HCT116 (cell line): ENCODE results near the gene OR4K2. TPM values are rescaled to one million over a fixed set of nuclear protein-coding genes. Genes with fewer than 3 reads are reported as not detected.

Experiments used
- ATAC-seq: fragments of 200-7000 bp; cut with Tn5 transposase; 2 replicates; pipeline ENCODE4 v1.9.1; 2020; ENCODE audit warnings: mild to moderate bottlenecking, moderate library complexity
- BruUV-seq: library from RNA; stranded (reverse); fragments of 400-500 nt; replicated peaks from 2 replicates; lab custom pipeline; 2021; lab: Mats Ljungman, UMichigan
- CTCF ChIA-PET: fragments of 300-600 bp; sonication (Branson Sonifier 250); formaldehyde crosslinking; loops from one replicate; lab custom pipeline; 2021; ENCODE audit warnings: antibody characterized with exemption; lab: Charles Lee
- POLR2A ChIA-PET: fragments of 300-600, 350-600 bp; sonication (Branson Sonifier 250); formaldehyde crosslinking; loops from one replicate; lab custom pipeline; 2021; ENCODE audit warnings: antibody characterized with exemption; lab: Charles Lee
- RAD21 ChIA-PET, 2 experiments: fragments of 300-600 bp; sonication (Branson Sonifier 250); formaldehyde crosslinking; loops; one replicate each; lab custom pipeline; 2023; ENCODE audit warnings: low total read pairs in 2 of 2; ENCODE audit not compliant: uncharacterized antibody in 2 of 2, unreplicated experiment in 2 of 2, low non-redundant PET in 1 of 2; lab: Charles Lee
- DNase-seq: peaks from one replicate; pipeline ENCODE4 v3.0.0-alpha.2; 2010; ENCODE audit warnings: low read depth, low spot score
- H2AFZ ChIP-seq: fragments of 200-600 bp; shearing (Covaris generic), sonication (generic); 2 replicates; pipeline ENCODE4 v1.6.1; 2017; ENCODE audit warnings: low read depth, mixed run types, mixed read lengths, antibody characterized with exemption, low read length; ENCODE audit not compliant: poor library complexity, severe bottlenecking
- H3K27ac ChIP-seq: 2 replicates; pipeline ENCODE4 v1.5.1; 2012; ENCODE audit warnings: low read depth, low read length
- H3K27me3 ChIP-seq: fragments of 200-600 bp; sonication (generic); 2 replicates; pipeline ENCODE4 v1.6.1; 2016; ENCODE audit warnings: mixed run types, low read length, mixed read lengths; ENCODE audit not compliant: insufficient read depth
- H3K36me3 ChIP-seq, 2 experiments: fragments of 200-500 bp in 1 of 2; fragments of 200-600 bp in 1 of 2; sonication (Bioruptor generic) in 1 of 2; sonication (generic) in 1 of 2; 2 replicates each; pipeline versions ENCODE4 v1.5.1 to v1.6.1; 2014 to 2016; ENCODE audit warnings: low read length in 2 of 2, inconsistent platforms in 1 of 2, mixed read lengths in 1 of 2, mixed run types in 1 of 2; ENCODE audit not compliant: insufficient read depth in 2 of 2, control insufficient read depth in 1 of 2
- H3K4me1 ChIP-seq, 2 experiments: fragments of 200-600 bp in 1 of 2; sonication (generic) in 1 of 2; 2 replicates each; pipeline versions ENCODE4 v1.5.1 to v1.6.1; 2012 to 2017; ENCODE audit warnings: low read length in 2 of 2, inconsistent platforms in 1 of 2, mild to moderate bottlenecking in 1 of 2, mixed read lengths in 1 of 2, mixed run types in 1 of 2, moderate library complexity in 1 of 2; ENCODE audit not compliant: insufficient read depth in 2 of 2, control insufficient read depth in 1 of 2
- H3K4me2 ChIP-seq: fragments of 200-600 bp; sonication (generic); 2 replicates; pipeline ENCODE4 v1.6.1; 2017; ENCODE audit warnings: mixed run types, low read length, mixed read lengths
- H3K4me3 ChIP-seq, 2 experiments: fragments of 200-600 bp in 1 of 2; sonication (generic) in 1 of 2; replicated peaks in 1 of 2; 2 replicates each; pipeline ENCODE4 v1.5.1; 2011 to 2016; ENCODE audit warnings: low read length in 2 of 2, control low read depth in 1 of 2, low read depth in 1 of 2, mild to moderate bottlenecking in 1 of 2, mixed read lengths in 1 of 2, mixed run types in 1 of 2
- H3K79me2 ChIP-seq: fragments of 200-600 bp; sonication (generic); 2 replicates; pipeline ENCODE4 v1.6.1; 2017; ENCODE audit warnings: mild to moderate bottlenecking, mixed run types, low read length, moderate library complexity, mixed read lengths; ENCODE audit not compliant: insufficient read depth
- H3K9ac ChIP-seq: fragments of 200-600 bp; sonication (generic); 2 replicates; pipeline ENCODE4 v1.6.1; 2016; ENCODE audit warnings: low read length, mixed read lengths
- H3K9me2 ChIP-seq: fragments of 200-600 bp; sonication (generic), shearing (Covaris generic); 2 replicates; pipeline ENCODE4 v1.6.1; 2017; ENCODE audit warnings: mixed run types, mild to moderate bottlenecking, moderate library complexity; ENCODE audit not compliant: insufficient read depth
- H3K9me3 ChIP-seq, 2 experiments: fragments of 200-500 bp in 1 of 2; fragments of 200-600 bp in 1 of 2; sonication (Bioruptor generic) in 1 of 2; sonication (generic) in 1 of 2; 2 replicates each; pipeline ENCODE4 v1.6.1; 2014 to 2017; ENCODE audit warnings: low read length in 2 of 2, mixed read lengths in 2 of 2, inconsistent platforms in 1 of 2, low read depth in 1 of 2, mild to moderate bottlenecking in 1 of 2, mixed run types in 1 of 2, moderate library complexity in 1 of 2; ENCODE audit not compliant: control insufficient read depth in 1 of 2, insufficient read depth in 1 of 2
- H4K20me1 ChIP-seq: fragments of 200-600 bp; sonication (generic), shearing (Covaris generic); 2 replicates; pipeline ENCODE4 v1.6.1; 2017; ENCODE audit warnings: mixed run types, mild to moderate bottlenecking, moderate library complexity; ENCODE audit not compliant: insufficient read depth
- CBX3 ChIP-seq: IDR thresholded peaks from 2 replicates; pipeline ENCODE4 v1.6.1; 2012; ENCODE audit warnings: low read depth
- RAD21 ChIP-seq: IDR thresholded peaks from 2 replicates; pipeline ENCODE4 v1.6.1; 2012; ENCODE audit warnings: low read depth, mild to moderate bottlenecking
- ZBTB33 ChIP-seq: IDR thresholded peaks from 2 replicates; pipeline ENCODE4 v1.6.1; 2011; ENCODE audit warnings: mild to moderate bottlenecking, low read length, moderate library complexity; ENCODE audit not compliant: insufficient replicate concordance; ENCODE audit errors: extremely low read depth
- ZFX ChIP-seq: fragments of 450-650 bp; IDR thresholded peaks from 2 replicates; pipeline ENCODE4 v1.6.1; 2017
- intact Hi-C: fragments of 100-400 bp; cut with micrococcal nuclease; formaldehyde crosslinking; loops from 2 replicates; pipeline ENCODE4 v1.10.0; 2022
- total RNA-seq: library from RNA; stranded (reverse); gene quantifications from one replicate; pipeline ENCODE4 v1.2.1, GENCODE V29; 2021; ENCODE audit not compliant: unreplicated experiment

The OR4K2 gene
- total RNA-seq, 1 experiment from 2014 or later, result not detected

DNA sequence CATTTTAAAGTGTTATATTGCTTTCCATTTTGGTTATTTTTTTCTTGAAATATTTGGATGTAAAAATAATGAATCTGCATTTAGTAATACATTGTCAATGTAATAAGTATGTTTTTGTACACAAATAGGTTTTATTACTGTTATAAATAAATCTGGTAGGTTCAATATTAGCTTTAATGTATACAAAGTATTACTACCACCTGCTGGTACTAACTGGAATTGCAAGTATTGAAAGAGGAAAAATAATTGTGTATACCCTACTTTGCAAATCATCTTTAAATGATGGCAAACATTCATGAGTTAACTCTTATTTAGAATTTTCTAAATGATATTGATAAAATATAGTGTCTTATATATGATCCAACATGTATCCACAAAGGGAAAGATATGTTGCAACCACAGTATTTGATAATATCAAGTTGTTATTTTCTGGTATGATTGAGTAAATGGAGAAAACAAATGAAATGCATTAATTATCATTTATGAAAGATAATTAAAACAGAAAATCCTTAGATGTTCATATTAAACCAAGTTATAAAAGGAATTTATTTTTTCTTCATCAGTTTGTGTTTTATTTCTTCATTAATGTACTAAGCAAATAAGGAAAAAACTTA, 3.2 kb downstream of the OR4K2 start (continued):
- no peak for TF ChIP-seq ZBTB33

- ChIA-PET CTCF (no interaction called here), RAD21 (no interaction called here), POLR2A (no interaction called here)
- ATAC-seq (no peak), DNase-seq (no peak)
- no peaks in the 10 kb centered on the region for H3K4me1 ChIP-seq
- no TSS peak for BruUV-seq
- no peaks in the 10 kb centered on the region for H3K9me2 ChIP-seq
- no peak overlapping the region for H3K27ac ChIP-seq
- no peak overlapping the region for H2AFZ ChIP-seq
- intact Hi-C loops, result no loop called here
- H3K9ac ChIP-seq, result no peak overlapping the region
- no peaks in the 10 kb centered on the region for H4K20me1 ChIP-seq
- no peaks in the 10 kb centered on the region for H3K79me2 ChIP-seq
- H3K27me3 ChIP-seq, result no peaks in the 10 kb centered on the region
- H3K36me3 ChIP-seq, result no peaks in the 10 kb centered on the region
- peaks cover 42 to 53% of the 10 kb centered on the region in 2 experiments; a peak in 2 of 4 replicates for H3K9me3 ChIP-seq
- H3K4me2 ChIP-seq, result no peak overlapping the region
- no peak for TF ChIP-seq RAD21
- TF ChIP-seq CBX3, result no peak
- no peak for TF ChIP-seq ZBTB33
- TF ChIP-seq ZFX, result no peak
- H3K4me3 ChIP-seq, result no peak overlapping the region
These were observed 20.3 kb downstream of the OR4K2 start for GRCh38 chr14:19895282-19895681.
